Left ventricle myocardium inferior (tissue), 1 donor: ENCODE data around the gene SLC35D1. TPM values are rescaled to one million over a fixed set of nuclear protein-coding genes. Genes with fewer than 3 reads are reported as not detected.

ENCODE experiments used
- DNase-seq: peaks from one replicate; pipeline ENCODE4 v3.0.0-alpha.2; 2020
- H3K27ac ChIP-seq: fragments of 200-600 bp; replicated peaks from 2 replicates; pipeline ENCODE4 v1.8.0; 2021
- H3K27me3 ChIP-seq: fragments of 200-600 bp; 2 replicates; pipeline ENCODE4 v1.8.0; 2021; ENCODE audit warnings: low read depth
- H3K36me3 ChIP-seq: fragments of 200-600 bp; 2 replicates; pipeline ENCODE4 v1.8.0; 2021
- H3K4me1 ChIP-seq: fragments of 200-600 bp; 2 replicates; pipeline ENCODE4 v1.8.0; 2021
- H3K4me3 ChIP-seq: fragments of 200-600 bp; 2 replicates; pipeline ENCODE4 v1.8.0; 2021; ENCODE audit warnings: mild to moderate bottlenecking, moderate library complexity
- H3K9me3 ChIP-seq: fragments of 200-600 bp; replicated peaks from 2 replicates; pipeline ENCODE4 v1.8.0; 2021
- CTCF ChIP-seq: fragments of 200-600 bp; IDR thresholded peaks from 2 replicates; pipeline ENCODE4 v1.8.0; 2021; ENCODE audit warnings: antibody characterized with exemption, mild to moderate bottlenecking, borderline replicate concordance
- intact Hi-C: fragments of 100-400 bp; cut with micrococcal nuclease; formaldehyde crosslinking; loops from one replicate; pipeline ENCODE4 v1.11.0; 2022
- total RNA-seq: library from RNA; stranded (reverse); fragmentation: NEBNext Ultra II Directional; extraction: Animal tissue kit (Norgen Biotek cat#: 25700); gene quantifications from one replicate; pipeline ENCODE4 v1.2.1, GENCODE V29; 2021
- donor health status: DM: no; HTN: yes; CAD: no; lungs with severe emphysema.

Gene SLC35D1
- total RNA-seq, 1 donor from 2014 or later = 2.6 TPM

GRCh38 chr1:67031859-67032247 is 22.1 kb downstream of the SLC35D1 start:
- intact Hi-C loops = no loop called here
- no peaks in the 10 kb centered on the region for H3K27me3 ChIP-seq
- H3K4me1 ChIP-seq = peaks cover 23% of the 10 kb centered on the region
- no peak for DNase-seq
- no peak for TF ChIP-seq CTCF
- H3K36me3 ChIP-seq = peaks cover 27% of the 10 kb centered on the region
- peaks cover 5% of the 10 kb centered on the region for H3K9me3 ChIP-seq
- H3K4me3 ChIP-seq = no peak overlapping the region
- H3K27ac ChIP-seq = peak overlapping the region; percentile 26

- Histone ChIP-seq H3K4me1 (peaks cover 23% of the 10 kb centered on the region), H3K27me3 (no peaks in the 10 kb centered on the region), H3K9me3 (peaks cover 5% of the 10 kb centered on the region), H3K4me3 (no peak overlapping the region), H3K36me3 (peaks cover 23% of the 10 kb centered on the region), H3K27ac (peak overlapping the region; percentile 26)
- no peak for TF ChIP-seq CTCF
- no peak for DNase-seq
- intact Hi-C loops = no loop called here
Observed at GRCh38 chr1:67031121-67031858, 22.7 kb downstream of the SLC35D1 start.

GRCh38 chr1:67029472-67029871 is 24.5 kb downstream of the SLC35D1 start:
- intact Hi-C loops = no loop called here
- DNase-seq = no peak
- peaks cover 23% of the 10 kb centered on the region for H3K4me1 ChIP-seq
- no peaks in the 10 kb centered on the region for H3K27me3 ChIP-seq
- H3K9me3 ChIP-seq = peaks cover 5% of the 10 kb centered on the region
- H3K27ac ChIP-seq = no peak overlapping the region
- H3K36me3 ChIP-seq = peaks cover 12% of the 10 kb centered on the region
- TF ChIP-seq CTCF = no peak
- no peak overlapping the region for H3K4me3 ChIP-seq

GRCh38 chr1:67020765-67021164 is 33.2 kb downstream of the SLC35D1 start:
- DNase-seq = no peak
- H3K9me3 ChIP-seq = no peaks in the 10 kb centered on the region
- intact Hi-C loops = no loop called here
- no peaks in the 10 kb centered on the region for H3K27me3 ChIP-seq
- peaks cover 8% of the 10 kb centered on the region for H3K36me3 ChIP-seq
- peak overlapping the region; percentile 63 for H3K27ac ChIP-seq
- TF ChIP-seq CTCF = no peak
- H3K4me1 ChIP-seq = peaks cover 36% of the 10 kb centered on the region
- H3K4me3 ChIP-seq = no peak overlapping the region

GRCh38 chr1:67020304-67020703 is 33.6 kb downstream of the SLC35D1 start:
- intact Hi-C loops = no loop called here
- peaks cover 36% of the 10 kb centered on the region for H3K4me1 ChIP-seq
- TF ChIP-seq CTCF = no peak
- no peak overlapping the region for H3K4me3 ChIP-seq
- no peaks in the 10 kb centered on the region for H3K9me3 ChIP-seq
- DNase-seq = no peak
- H3K36me3 ChIP-seq = peaks cover 8% of the 10 kb centered on the region
- H3K27ac ChIP-seq = peak overlapping the region; percentile 63
- no peaks in the 10 kb centered on the region for H3K27me3 ChIP-seq
